ENCODE results near the gene GALNT18.

- TF ChIP-seq, protein P1, sequence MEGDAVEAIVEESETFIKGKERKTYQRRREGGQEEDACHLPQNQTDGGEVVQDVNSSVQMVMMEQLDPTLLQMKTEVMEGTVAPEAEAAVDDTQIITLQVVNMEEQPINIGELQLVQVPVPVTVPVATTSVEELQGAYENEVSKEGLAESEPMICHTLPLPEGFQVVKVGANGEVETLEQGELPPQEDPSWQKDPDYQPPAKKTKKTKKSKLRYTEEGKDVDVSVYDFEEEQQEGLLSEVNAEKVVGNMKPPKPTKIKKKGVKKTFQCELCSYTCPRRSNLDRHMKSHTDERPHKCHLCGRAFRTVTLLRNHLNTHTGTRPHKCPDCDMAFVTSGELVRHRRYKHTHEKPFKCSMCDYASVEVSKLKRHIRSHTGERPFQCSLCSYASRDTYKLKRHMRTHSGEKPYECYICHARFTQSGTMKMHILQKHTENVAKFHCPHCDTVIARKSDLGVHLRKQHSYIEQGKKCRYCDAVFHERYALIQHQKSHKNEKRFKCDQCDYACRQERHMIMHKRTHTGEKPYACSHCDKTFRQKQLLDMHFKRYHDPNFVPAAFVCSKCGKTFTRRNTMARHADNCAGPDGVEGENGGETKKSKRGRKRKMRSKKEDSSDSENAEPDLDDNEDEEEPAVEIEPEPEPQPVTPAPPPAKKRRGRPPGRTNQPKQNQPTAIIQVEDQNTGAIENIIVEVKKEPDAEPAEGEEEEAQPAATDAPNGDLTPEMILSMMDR (IDR thresholded peaks at IDR 0.05), result no peak
- no peak for TF ChIP-seq POLR2A (IDR thresholded peaks at IDR 0.05)
Observed at GRCh38 chr11:11491014-11491413, 130.8 kb downstream of the GALNT18 start.

All from right lobe of liver (tissue), 4 donors.